ENCODE measurements around the gene FCHSD2. TPM values are rescaled to one million over a fixed set of nuclear protein-coding genes. Genes with fewer than 3 reads are reported as not detected.
"Not testable (repeated sequence)": the region's sequence is repeated elsewhere in the genome, so short reads cannot be mapped to it uniquely, and the experiment has no call there.

FCHSD2 gene
- polyA plus RNA-seq, 1 donor = 48.4 TPM

DNA sequence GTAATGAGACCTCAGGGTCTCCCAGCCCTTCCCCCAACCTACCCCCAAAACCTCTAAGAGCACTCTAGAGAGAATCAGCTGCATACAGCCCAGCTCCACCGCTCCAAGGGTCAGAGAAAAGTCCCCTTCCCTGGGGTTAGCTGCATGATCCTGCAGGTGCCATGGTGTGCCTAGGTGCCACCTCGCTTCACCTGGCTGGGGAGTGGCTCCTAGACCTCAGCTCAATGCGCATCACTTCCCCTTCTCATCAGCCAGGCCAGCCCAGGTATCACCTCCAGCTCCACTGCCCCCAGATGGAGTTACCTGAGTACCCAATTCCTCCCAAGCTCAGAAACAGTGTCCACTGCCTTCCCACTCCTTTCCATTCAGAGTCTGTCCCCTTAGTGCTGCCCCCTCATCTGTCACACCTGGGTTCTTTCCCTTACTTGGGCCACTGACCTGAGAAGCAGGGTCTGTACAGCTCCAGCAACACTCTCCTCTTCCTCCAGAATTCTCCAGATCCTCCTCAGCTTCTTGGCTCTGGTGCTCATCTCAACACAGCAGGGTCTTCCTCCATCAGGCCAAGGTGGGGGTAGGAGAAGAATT is 349.6 kb downstream of the FCHSD2 start:
- no peak for DNase-seq

DNA sequence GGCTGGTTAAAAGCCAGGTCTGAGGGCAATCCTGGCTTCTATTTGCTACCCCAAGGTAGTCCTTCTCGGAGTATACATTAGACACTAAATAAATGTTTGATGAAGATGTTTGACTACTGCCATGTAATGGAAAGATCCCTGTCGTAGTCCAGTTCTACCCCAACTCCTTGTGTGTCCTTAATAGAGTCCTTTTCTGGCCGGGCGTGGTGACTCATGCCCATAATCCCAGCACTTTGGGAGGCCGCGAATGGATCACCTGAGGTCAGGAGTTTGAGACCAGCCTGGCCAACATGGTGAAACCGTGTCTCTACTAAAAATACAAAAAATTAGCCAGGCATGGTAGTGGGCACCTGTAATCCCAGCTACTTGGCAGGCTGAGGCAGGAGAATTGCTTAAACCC is 350.9 kb downstream of the FCHSD2 start:
- not testable (repeated sequence) for DNase-seq

DNA sequence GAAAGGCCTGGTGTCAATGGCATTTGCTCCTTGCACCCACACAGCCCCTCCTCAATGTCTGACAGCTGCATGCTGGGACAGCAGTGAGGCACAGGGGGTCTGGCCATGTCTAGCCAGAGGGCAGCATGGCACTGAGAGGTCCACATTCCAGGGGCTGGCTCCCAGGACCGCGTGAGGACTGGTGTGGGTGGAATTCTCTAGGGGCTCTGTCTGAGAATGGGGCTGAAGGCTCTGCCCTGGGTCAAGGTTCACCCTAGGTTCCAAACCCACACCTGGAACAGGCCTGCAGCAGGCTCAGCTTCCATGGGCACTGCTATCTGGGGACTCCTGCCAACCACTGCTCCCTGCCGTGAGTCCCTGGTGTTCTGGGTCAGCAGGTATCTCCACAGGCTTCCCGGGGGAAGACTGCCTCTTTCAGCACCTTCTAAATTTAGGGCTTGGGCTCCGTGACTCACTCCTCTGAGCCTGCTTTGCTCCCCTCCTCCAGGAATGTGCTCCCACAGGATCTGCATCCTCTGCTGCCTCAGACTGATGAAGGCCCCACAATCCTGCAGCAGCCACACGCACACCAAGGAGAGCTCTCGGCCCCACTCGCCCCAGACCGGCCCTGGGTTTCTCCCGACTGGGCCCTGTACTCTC is 352.5 kb downstream of the FCHSD2 start:
- no peak for DNase-seq

DNA sequence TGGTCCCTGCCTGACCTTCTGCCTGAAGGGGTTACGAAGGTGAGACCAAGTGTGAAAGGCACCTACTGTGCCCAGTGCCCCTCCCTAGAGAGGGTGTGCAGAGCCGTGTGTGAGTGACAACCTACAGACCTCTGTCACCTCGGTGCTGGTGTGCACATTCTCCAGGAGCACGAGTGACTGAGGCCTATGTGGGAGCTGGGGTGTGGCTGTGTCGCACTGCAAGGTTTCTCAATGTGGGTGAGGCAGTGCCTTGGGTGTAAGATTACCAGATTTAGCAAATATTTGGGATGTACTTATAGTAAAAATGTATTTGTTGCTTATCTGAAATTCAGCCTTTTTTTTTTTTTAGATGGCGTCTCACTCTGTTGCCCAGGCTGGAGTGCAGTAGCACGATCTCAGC is 353.9 kb downstream of the FCHSD2 start:
- no peak for DNase-seq

DNA sequence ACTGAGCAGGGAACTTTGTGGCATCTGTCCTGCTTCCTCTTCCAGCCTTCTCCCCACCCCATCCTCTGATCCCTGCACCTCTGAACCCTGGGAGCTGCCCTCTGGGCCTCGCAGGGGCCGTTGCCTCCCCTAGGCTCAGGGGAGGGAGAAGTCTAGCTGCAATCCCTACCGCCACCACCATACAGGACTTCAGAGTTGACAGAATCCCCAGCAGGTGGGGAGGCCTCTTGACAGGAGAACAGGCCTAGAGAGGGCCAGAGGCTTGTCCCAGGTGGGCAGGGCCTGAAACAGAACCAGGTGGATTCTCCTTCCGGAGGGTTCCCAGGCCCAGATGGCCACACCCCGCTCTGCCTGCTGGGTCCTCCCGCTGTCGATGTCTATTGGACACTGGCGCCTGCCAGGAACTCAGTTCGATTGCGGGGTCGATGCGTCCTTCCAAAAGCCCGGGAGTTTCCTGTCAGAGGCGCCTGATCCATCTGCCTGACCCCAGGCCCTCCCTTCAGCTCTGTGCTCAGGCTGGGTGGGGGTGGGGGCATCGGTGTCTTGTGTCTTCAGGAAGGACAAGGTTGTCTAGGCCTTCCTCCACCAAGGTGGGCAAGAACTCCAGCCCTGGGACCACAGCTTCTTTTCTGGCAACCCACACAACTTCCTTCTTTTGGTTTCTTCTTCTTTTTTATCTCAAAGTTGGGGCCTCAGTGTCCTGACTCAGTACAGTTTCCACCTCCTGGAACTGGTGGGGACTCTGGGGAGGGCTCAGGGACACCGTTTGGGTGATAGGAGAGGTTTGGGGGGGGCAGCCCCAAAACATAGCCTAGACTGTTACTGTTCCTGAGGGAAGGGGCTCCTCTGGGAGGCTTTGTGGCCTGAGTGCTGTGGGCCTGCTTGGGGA is 354.7 kb downstream of the FCHSD2 start:
- no peak for DNase-seq

Other genes starting within 250 kb of the FCHSD2 start
- 0.58 TPM for gene P2RY2, start 76.0 kb upstream of the FCHSD2 start, polyA plus RNA-seq (ENCODE audit: insufficient read length)
- 0.85 TPM for gene P2RY6, start 130.0 kb upstream of the FCHSD2 start, polyA plus RNA-seq (ENCODE audit: insufficient read length)
- 94.4 TPM for gene ARHGEF17, start 166.0 kb upstream of the FCHSD2 start, polyA plus RNA-seq (ENCODE audit: insufficient read length)
- gene RELT, start 234.1 kb upstream of the FCHSD2 start, polyA plus RNA-seq (ENCODE audit: insufficient read length) = 3.5 TPM

All from left kidney (tissue), 2 donors.